HG03558 (cell line): ENCODE measurements around the gene CHSY3.

ENCODE experiments used
- ATAC-seq: cut with Tn5 transposase; IDR thresholded peaks from one replicate; pipeline ENCODE4 v1.9.1; 2021; ENCODE audit warnings: moderate number of reproducible peaks; ENCODE audit not compliant: unreplicated experiment; ENCODE audit errors: extremely low read depth

CHSY3 gene

DNA sequence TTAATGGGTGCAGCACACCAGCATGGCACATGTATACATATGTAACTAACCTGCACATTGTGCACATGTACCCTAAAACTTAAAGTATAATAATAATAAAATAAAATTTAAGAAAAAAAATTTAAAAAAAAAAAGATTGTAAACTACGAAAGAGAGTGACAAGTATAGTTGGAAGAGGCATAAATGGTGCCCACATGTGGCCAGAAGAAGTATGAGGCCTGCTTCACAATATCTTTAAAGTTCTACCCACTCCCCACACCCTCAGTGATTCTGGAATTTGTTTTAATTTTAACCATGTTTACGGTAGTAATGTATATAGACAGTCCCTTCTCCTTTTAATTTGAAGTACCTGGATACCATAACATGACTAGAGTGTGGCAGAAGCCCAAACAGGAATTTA is 172.7 kb downstream of the CHSY3 start:
- ATAC-seq: no peak

DNA sequence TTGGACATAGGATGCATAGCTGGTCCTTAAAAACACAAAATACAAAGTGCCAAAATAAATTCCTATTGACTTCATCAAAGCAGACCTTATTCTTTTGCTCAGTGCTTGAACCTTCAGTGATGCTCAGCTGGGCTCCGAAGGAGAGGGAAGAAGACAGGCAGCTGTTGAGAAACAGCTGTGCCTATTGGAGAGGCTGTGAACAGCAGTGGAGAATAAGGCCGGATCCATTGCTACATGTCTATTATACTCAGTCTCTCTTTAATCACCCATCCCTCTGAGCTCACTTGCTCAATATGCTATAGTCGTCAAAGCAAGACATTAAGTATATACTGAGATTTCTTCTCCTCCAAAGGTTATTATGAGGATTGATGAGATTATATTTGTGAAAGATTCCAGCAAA is 174.4 kb downstream of the CHSY3 start:
- no peak for ATAC-seq

DNA sequence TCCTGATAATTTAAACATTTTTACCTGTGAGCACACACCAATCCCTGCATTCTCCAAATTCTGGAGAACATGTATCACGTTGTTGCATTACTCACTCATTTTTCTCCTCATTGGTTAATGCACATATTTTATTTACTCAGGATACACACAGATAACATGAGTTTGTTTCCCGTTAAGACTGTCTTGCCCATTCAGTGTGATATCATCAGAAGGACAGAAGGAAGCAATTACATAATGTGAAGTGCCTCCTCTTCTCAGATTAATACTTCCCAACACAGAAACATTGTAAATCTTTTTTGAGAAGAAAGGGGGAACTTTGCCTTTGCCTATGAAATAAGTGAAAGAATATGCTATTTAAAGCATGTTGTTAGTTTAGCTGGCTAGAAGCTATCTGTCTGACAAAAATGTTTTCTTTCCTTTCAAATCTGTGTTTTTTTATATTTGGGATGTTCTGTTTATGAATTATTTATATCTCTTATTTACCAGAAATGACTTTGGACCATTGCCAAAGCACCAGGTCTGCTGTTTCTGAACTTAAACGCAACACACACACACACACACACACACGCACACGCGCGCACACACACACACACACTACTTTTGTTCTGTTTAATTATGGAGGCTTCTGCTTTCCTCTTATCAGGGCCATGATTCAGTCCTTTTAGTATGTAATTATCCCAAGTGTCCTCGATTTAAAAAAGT is 186.5 kb downstream of the CHSY3 start:
- ATAC-seq: no peak

DNA sequence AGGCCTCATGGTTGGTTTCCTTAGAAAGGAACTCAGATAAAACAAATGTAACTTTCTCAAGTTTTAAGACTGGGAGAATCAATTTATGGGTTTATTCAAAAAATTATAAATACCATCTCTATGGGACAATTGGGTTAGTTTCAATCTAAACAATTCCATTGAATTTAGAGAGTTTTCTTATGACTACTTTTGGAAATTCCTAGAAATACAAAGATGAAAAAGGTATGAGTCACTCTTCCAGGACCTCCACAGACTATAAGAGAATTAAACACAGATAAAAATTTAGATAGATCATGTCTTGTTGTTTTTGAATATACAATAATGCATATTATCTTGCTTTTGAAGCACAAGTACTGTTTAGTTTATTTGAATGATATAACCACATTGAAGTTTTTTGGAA is 188.7 kb downstream of the CHSY3 start:
- ATAC-seq: no peak

DNA sequence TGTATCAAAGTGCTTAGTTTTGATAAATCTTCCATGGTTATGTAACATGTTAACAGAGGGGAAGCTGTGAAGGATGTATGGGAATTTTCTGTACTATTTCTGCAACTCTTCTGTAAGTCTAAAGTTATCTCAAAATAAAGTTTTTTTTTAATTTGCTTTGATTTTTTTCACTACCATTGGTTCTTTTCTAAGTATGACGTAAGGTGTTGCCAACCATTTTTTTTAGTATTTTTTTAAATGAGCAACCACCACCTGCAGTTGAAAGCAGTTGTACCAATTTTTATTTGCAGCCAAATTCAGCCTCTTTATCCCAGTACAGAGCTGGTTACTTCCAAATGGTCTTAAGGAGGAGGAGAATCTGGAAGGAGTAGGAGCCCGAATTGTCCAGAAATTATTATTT is 192.2 kb downstream of the CHSY3 start:
- ATAC-seq: no peak

DNA sequence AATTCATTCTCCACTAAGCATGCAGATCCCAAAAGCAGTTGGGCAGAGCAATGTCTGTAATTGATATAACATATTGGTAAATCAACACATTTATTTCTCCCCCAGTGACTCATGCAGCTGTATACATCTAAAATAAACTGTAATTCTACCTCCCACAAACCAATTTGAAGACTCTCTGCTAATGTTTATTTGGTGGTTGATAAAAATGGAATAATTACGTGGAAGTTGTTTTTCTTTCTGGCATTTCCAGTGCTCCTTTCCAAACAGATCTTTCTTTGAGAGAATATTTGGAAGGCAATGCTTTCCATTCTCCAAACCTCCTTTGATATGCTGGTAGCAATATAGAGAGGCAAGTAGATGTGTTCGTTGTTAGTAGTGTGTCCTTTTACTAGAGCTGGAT is 194.7 kb downstream of the CHSY3 start:
- no peak for ATAC-seq

DNA sequence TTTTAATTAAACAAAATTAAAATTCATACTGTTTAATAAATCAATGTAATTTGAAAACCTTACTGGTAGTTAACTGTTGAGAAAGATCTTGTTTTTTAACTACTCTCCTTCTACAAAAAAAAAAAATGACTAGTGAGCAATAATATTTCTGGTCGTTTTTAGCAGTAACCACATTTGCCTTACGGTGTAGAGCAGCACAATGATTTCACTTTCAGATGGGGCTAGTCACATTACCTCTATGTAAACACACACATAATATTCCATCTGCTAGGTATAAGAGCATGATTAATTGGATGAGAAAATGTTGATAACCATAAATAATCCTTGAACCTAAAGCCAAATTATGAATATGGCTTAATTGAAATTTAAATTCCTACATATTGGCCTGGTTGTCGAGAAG is 198.1 kb downstream of the CHSY3 start:
- ATAC-seq: no peak

DNA sequence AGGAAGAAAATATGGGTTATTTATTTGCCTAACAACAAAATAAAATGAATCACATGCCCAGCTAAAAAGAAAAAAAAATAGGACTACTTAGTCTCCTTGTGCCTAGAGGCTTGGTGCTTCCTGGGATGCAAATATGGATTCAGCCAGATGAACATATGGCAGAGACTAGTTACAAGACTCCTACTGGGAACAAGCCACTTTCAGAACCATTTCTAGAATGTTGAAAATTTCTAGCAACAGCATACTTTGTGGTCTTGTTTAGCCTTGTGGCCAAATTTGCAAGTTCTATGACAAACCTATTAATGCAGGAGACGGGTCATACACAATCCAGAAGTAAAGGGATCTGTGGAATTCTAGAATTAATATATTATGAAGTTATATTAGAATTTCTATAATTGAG is 198.7 kb downstream of the CHSY3 start:
- ATAC-seq: no peak

DNA sequence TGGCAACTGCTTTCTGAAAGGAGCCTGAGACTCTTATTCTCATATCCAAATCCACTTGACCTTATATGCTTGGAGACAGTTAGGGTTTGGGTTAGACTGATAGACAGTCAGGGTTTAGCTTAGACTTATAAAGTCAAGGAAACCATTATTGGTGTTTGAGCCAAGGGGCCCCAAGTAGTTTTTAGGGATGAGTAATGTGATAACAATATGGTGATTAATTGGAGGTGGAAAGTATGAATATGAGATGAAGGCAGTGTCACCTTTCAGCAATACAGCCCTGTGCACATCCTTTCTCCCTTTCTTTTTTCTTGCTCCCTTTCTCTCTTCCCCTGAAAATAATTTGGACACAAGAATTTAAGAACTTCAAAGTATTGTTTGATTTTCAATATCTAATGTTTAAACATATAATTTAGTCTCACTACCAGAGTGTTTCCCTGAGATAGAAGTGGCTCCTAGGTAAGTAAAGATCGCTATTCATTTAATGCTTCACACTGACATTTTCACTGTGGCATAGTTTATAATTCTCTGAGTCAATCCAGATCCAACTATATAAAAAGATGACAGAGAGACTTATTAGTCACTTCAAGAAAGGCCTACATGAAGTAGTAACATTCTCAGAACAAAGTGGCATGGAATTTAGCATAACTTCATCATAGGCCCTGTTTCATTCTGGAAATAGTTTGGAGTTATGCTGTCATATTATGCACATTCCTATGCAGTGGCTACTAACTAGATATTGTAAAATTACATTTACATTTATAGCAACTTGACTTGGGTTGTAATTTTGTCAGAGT is 200.8 kb downstream of the CHSY3 start:
- ATAC-seq: no peak

DNA sequence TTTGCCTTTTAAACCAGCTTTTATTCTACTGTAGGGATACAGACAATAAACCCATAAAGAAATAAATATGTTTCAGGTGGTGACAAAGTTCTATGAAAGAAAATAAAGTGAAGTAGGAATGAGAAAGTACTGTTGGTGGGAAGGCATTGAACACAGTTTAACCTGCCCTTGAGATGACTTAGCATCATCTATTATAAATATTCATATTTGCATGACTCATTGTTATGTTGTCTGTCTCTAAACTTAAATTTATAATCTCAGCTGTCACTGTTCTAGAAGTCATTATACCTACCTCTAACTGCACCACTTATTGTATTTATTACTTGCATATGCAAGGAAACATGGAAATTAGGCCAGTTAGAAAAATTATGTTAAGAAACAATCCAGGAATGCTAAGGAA is 202.2 kb downstream of the CHSY3 start:
- no peak for ATAC-seq

DNA sequence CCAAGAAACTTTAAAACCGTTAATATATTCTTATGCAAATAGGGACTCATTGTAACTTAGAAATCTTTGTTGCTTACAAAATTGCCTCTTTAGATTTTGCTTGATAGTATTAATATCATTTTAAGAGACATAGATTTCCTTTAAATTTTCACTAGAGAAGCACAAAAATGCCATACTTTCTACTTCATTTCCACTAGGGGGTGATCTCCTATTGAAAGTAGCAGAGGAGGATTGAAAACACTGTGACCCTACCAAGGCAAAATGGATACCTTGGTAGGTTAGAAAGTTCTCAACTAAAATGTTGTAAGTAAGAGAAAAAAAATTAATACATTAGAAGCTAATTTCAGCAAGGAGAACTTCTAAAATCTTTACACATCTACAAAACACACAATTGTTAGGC is 204.9 kb downstream of the CHSY3 start:
- peak; percentile 38 for ATAC-seq

DNA sequence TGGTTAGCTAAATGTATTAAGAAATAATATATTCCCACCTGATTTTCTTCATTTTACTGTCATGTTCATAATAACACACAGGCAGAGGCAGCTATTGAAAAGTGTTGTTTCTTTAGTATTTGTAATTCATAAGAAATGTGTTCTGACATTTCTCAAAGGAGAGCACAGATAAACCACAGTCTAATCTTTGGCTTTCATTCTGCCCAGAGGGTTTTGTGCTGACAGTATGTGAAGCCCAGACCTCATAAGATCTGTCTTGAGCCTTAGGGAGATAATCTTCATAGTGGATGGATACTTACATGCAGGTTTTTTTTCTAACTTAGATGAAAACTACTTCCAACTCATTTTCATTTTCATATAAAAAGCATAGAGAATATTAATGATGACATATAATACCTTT is 206.1 kb downstream of the CHSY3 start:
- no peak for ATAC-seq

DNA sequence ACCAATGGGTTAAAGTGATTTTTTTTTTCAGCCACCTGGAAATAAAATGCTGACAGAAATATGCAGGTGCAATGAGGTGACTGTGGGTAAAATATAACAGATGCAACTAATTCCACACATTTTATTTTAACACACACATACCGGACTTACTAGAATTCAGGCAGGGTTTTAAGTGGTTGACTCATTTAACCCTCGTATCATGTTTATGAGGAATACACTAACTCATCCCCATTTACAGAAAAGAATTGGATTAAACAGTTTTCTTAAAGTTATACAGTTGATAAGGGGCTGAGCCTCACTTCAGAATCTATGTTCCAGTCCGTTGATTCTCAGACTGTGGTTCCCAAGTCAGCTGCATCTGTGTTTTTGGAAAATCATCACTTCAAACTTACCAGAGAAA is 207.5 kb downstream of the CHSY3 start:
- ATAC-seq: no peak

DNA sequence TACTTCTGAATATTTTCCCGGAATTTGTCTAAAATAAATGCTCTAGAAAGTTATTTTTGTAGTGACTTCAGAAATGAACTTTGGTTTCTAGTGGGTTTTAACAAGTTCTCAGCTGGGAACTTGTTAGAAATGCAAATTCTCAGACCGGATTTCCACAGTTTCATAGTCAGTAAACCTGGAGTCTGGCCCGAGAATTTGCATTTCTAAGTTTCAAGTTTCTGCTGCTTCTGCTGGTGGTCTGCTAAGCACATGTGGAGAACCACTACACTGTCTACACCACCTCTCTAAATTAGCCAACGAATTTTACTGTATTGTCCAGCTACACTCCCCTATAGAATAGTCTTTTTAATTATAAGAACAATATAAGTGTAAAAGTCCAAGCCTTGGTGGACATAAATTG is 208.0 kb downstream of the CHSY3 start:
- peak; percentile 68 for ATAC-seq

DNA sequence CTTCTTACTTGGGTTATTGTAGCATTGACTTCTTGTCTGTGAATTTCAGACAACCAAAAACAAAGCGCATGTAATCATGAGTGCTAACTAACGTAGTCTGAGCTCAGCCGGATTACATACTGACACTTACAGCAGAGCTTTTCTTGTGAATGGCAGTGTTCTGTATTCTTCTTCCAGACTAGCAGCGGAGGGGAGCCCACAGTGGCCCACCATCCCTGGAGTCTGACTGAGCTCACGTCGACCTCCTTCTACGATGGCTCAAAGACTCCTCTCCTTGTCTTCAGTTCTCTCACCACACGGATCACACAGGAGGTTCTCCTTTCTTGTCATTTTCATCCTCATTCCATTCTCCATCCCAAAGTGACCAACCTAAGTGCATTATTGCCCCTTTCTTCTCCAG is 211.4 kb downstream of the CHSY3 start:
- ATAC-seq: no peak

DNA sequence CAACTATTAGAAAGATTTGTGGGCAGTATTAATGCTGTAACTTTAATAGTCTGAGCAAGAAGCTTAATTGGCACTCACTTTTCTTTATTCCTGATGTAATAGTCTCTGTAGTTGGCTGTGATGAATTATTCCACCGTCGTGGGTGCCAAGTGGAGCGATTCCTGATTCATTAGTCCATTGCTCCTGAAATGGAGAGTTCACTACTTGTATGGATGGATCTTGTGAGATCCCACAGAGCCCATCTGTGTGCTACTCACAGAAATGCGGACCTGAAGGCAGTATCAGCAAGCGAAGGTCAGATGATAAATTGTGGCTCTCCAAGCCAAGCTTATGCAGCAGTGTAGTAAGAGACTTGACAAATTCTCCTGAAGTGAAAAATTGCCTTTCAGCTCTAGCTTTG is 212.2 kb downstream of the CHSY3 start:
- ATAC-seq: no peak

DNA sequence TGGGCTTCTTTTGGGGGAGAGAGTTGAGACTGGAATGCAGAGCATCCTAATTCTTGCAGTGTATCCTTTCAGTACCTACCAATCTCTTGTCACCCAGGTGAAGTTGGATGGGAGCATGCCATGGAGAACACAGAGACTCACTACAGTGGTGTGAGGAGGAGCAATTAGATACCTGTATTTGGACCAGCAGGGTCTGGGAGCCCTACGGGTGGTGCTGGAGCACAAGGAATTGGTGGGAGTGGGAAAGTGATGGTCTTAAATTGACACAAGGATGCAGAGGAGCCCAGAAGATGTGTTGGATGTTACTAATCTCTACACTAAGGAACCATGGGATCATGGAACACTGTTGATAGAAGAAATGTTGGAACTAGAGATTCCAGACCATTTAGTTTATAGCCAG is 212.7 kb downstream of the CHSY3 start:
- no peak for ATAC-seq

DNA sequence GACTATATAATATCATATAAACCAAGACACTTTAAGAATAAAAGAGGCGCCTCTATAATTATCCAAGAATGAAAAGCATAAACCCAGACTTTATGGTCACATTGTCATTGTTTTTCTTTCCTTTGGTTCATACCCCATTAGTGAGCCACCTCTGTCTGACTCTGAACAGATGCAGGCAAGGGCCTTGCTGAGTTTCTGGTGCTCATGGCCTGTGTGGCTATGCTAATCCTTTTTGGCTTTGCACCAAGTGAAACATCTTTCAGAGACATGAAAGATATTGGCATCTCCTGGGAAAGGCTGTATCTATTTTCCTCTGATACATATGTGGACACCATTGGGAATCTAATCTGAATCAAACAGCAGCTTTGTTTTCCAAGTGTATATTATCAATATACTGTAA is 222.5 kb downstream of the CHSY3 start:
- ATAC-seq: no peak

DNA sequence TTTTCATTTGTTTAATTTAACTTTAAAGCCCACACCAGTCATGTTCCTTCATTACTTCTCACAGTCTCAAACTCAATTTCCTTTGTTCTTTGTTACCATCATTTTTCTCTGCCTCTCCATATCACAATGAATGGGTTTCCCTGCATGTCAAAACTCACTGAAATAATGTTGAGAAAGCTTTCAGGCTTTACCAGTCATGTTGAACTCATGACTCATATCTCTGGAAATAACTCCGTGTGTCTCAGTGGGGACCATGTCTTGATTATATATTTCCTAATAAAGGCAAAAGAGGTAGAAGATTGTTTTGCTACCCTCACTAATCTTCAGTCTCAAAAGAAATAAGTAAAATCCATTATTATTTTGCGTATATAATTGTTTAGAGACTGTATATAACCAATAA is 231.2 kb downstream of the CHSY3 start:
- no peak for ATAC-seq

DNA sequence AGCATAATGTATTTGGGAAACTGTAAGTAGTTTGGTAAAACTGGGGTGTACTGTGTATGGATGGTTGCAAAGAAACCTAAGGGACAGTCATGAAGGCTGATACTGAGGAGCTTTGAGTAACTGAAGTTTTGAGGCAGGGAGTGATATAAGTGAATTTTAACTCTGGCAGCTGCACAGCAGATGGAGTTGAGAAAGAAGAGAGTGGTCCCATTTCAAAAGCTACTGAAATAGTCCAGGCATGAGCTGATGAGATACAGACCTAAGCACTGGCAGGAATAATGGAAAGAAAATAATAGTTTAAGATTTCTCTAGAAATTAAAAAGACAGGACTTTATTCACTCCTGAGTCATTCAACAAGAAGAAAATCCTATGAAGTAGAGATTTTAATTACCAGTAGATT is 232.0 kb downstream of the CHSY3 start:
- ATAC-seq: no peak

DNA sequence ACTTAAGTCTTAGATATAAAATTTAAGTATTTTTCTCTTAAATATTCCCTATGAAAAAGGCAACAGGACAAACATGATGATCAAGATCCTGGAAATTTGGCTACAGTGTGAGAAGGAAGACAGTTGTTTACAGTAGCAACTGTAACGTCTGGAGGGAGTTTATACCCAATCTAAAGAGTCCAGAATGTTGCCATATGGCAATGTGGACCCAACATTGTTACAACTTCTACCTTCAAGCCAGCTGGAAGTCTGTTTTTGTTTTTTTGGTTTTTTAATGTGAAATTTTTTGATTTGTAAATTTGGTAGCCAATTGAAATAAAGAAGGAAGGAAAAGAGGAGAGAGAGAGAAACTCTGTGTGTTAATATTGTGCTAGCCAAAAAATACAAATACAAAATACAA is 233.4 kb downstream of the CHSY3 start:
- no peak for ATAC-seq

DNA sequence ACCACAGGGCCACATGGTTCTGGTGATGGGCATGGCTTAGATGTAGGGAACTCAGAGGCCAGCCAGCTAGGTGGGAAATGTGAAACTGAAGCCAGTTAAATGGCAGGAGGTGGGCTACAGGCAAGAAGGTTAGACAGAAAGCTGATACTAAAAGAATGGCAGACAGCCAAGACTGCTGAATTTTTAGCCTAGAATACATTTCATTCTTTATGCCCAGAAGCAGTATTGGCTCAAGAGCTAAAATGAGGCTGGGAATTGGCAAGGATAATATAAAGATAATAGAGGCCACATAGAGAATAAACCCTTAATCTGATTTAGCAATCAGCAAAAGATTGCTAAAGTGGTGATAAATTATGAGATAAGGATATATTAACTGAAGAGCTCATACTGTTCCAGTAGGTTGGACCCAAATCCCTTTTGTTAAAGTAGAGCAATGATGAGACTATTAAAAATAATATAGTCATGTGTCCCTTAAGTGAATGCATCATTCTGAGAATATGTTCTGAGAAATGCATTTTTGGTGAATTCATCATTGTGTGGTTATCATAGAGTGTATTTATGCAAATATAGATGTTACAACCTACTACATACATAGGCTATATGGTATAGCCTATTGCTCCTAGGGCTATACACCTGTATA is 234.3 kb downstream of the CHSY3 start:
- ATAC-seq: no peak
